Natural killer cell (primary cell): ENCODE measurements around the gene MT1A. TPM values are rescaled to one million over a fixed set of nuclear protein-coding genes. Genes with fewer than 3 reads are reported as not detected.

Experiments
- ATAC-seq, 3 donors: fragments of 150-1000 bp in 2 of 3; fragments of 200-7000 bp in 1 of 3; cut with Tn5 transposase; 1 replicate in 1 of 3; 2 replicates in 2 of 3; pipeline ENCODE4 v1.10.0; 2021; ENCODE audit warnings: mild to moderate bottlenecking in 2 of 3, moderate library complexity in 2 of 3
- DNase-seq, 2 donors: peaks; one replicate each; pipeline versions ENCODE4 v3.0.0 to v3.0.0-alpha.2; 2013 to 2021; ENCODE audit warnings: mixed read lengths in 1 of 2
- H3K27ac ChIP-seq: one replicate; pipeline ENCODE4 v1.5.1; 2013; ENCODE audit warnings: mild to moderate bottlenecking, low read length
- H3K27me3 ChIP-seq: one replicate; pipeline ENCODE4 v1.6.1; 2013; ENCODE audit warnings: low read length; ENCODE audit not compliant: control insufficient read depth, insufficient read depth
- H3K36me3 ChIP-seq: one replicate; pipeline ENCODE4 v1.6.1; 2013; ENCODE audit warnings: low read length; ENCODE audit not compliant: control insufficient read depth, insufficient read depth
- H3K4me1 ChIP-seq: one replicate; pipeline ENCODE4 v1.6.1; 2013; ENCODE audit warnings: low read length; ENCODE audit not compliant: control insufficient read depth, insufficient read depth
- H3K4me3 ChIP-seq: one replicate; pipeline ENCODE4 v1.5.1; 2013; ENCODE audit warnings: low read length
- H3K9me3 ChIP-seq: one replicate; pipeline ENCODE4 v1.6.1; 2013; ENCODE audit warnings: low read length; ENCODE audit not compliant: control insufficient read depth, insufficient read depth
- H3K27ac Mint-ChIP-seq, 2 donors: one replicate each; pipeline ENCODE4 v1.8.0; 2022; ENCODE audit warnings: mild to moderate bottlenecking in 2 of 2, mixed read lengths in 2 of 2, moderate library complexity in 1 of 2
- H3K27me3 Mint-ChIP-seq, 2 donors: one replicate each; pipeline ENCODE4 v1.8.0; 2022; ENCODE audit warnings: low read depth in 2 of 2, mixed read lengths in 2 of 2
- H3K36me3 Mint-ChIP-seq: one replicate; pipeline ENCODE4 v1.8.0; 2022; ENCODE audit warnings: mixed read lengths
- H3K4me1 Mint-ChIP-seq, 2 donors: one replicate each; pipeline ENCODE4 v1.8.0; 2022; ENCODE audit warnings: mixed read lengths in 2 of 2
- H3K4me3 Mint-ChIP-seq: one replicate; pipeline ENCODE4 v1.8.0; 2022; ENCODE audit warnings: mild to moderate bottlenecking, moderate library complexity, mixed read lengths
- H3K9me3 Mint-ChIP-seq, 2 donors: one replicate each; pipeline ENCODE4 v1.8.0; 2022; ENCODE audit warnings: mixed read lengths in 2 of 2
- CTCF ChIP-seq: fragments of 200-600 bp; IDR thresholded peaks from one replicate; pipeline ENCODE4 v1.8.0; 2022; ENCODE audit warnings: antibody characterized with exemption
- WGBS: methylation state at CpG from one replicate; pipeline ENCODE4 v1.1.7; 2013; ENCODE audit warnings: missing lambda C conversion rate; ENCODE audit not compliant: insufficient coverage; 5-methylcytosine and 5-hydroxymethylcytosine counted together
- intact Hi-C: fragments of 100-400 bp; cut with micrococcal nuclease; formaldehyde crosslinking; loops from one replicate; pipeline ENCODE4 v1.14.2; 2022
- total RNA-seq, 4 donors: library from RNA; stranded (reverse); fragments of 120-200 nt in 1 of 4; gene quantifications; one replicate each; pipeline versions ENCODE4 v1.2.3 to v1.2.4, GENCODE V29; 2013 to 2022

MT1A gene
- total RNA-seq, 3 donors from 2014 or later (not counting 1 experiment from before 2014, with no cell fraction given) = not detected

GRCh38 chr16:56688762-56689161 is 50.3 kb downstream of the MT1A start:
- H3K36me3 ChIP-seq = no peaks in the 10 kb centered on the region
- no peak overlapping the region for H3K4me3 ChIP-seq
- H3K27ac Mint-ChIP-seq = no peak overlapping the region
- ATAC-seq (no peak), DNase-seq (no peak)
- H3K4me3 Mint-ChIP-seq = no peak overlapping the region
- intact Hi-C loops = no loop called here
- no peaks in the 10 kb centered on the region for H3K4me1 ChIP-seq
- H3K27me3 ChIP-seq = no peaks in the 10 kb centered on the region
- WGBS = 52% methylated on average over 1 of the region's 1 CpG
- H3K4me1 Mint-ChIP-seq = no peaks in the 10 kb centered on the region
- TF ChIP-seq CTCF = no peak
- H3K9me3 ChIP-seq = no peaks in the 10 kb centered on the region
- peaks cover 7 to 20% of the 10 kb centered on the region in 2 donors for H3K27me3 Mint-ChIP-seq
- no peaks in the 10 kb centered on the region for H3K36me3 Mint-ChIP-seq
- H3K9me3 Mint-ChIP-seq = no peaks in the 10 kb centered on the region
- H3K27ac ChIP-seq = no peak overlapping the region

- intact Hi-C loops = no loop called here
Observed at GRCh38 chr16:56689171-56689570, 50.7 kb downstream of the MT1A start.

More at GRCh38 chr16:56689171-56689570, 50.7 kb downstream of the MT1A start:
- H3K4me1 ChIP-seq = no peaks in the 10 kb centered on the region
- Mint-ChIP-seq H3K9me3 (no peaks in the 10 kb centered on the region), H3K27ac (no peak overlapping the region), H3K27me3 (peaks cover 7 to 20% of the 10 kb centered on the region in 2 donors), H3K36me3 (no peaks in the 10 kb centered on the region), H3K4me1 (no peaks in the 10 kb centered on the region), H3K4me3 (no peak overlapping the region)
- H3K9me3 ChIP-seq = no peaks in the 10 kb centered on the region
- 82% methylated on average over 3 of the region's 3 CpGs for WGBS
- no peak overlapping the region for H3K27ac ChIP-seq
- ATAC-seq (no peak), DNase-seq (no peak)
- TF ChIP-seq CTCF = no peak
- no peaks in the 10 kb centered on the region for H3K36me3 ChIP-seq
- H3K4me3 ChIP-seq = no peak overlapping the region
- no peaks in the 10 kb centered on the region for H3K27me3 ChIP-seq

Other genes with a start within 250 kb of the MT1A start
- 10 to 100 TPM; 58.4 to 87.1 (median 71.7) TPM for gene AMFR, start 213.1 kb upstream of the MT1A start, total RNA-seq
- gene NUDT21, start 187.3 kb upstream of the MT1A start, total RNA-seq = 100 to 1,000 TPM in 1 of 3 donors, 10 to 100 TPM in 2; 78.1 to 108 (median 90.0) TPM
- 10 to 100 TPM; 12.7 to 20.6 (median 13.1) TPM for gene OGFOD1, start 187.1 kb upstream of the MT1A start, total RNA-seq
- 10 to 100 TPM; 36.8 to 40.3 (median 38.2) TPM for gene BBS2, start 118.6 kb upstream of the MT1A start, total RNA-seq
- gene MT4, start 73.6 kb upstream of the MT1A start, total RNA-seq = not detected
- not detected for gene MT3, start 49.1 kb upstream of the MT1A start, total RNA-seq
- gene MT2A, start 30.1 kb upstream of the MT1A start, total RNA-seq = 10 to 100 TPM; 33.0 to 81.5 (median 70.6) TPM
- 1 to 10 TPM in 1 of 3 donors, under 1 TPM in 1, not detected in 1; 0.40 to 3.2 TPM for gene MT1E, start 12.9 kb upstream of the MT1A start, total RNA-seq
- gene MT1M, start 6.0 kb upstream of the MT1A start, total RNA-seq = not detected
- gene MT1B, start 13.2 kb downstream of the MT1A start, total RNA-seq = not detected
- 1 to 10 TPM; 3.8 to 8.0 (median 5.4) TPM for gene MT1F, start 19.3 kb downstream of the MT1A start, total RNA-seq
- gene MT1G, start 29.4 kb downstream of the MT1A start, total RNA-seq = 1 to 10 TPM in 1 of 3 donors, under 1 TPM in 1, not detected in 1; 0.80 to 1.5 TPM
- gene MT1H, start 31.1 kb downstream of the MT1A start, total RNA-seq = not detected
- gene MT1X, start 43.8 kb downstream of the MT1A start, total RNA-seq = 10 to 100 TPM; 17.6 to 23.1 (median 20.0) TPM
- gene NUP93, start 91.5 kb downstream of the MT1A start, total RNA-seq = 10 to 100 TPM; 83.7 to 88.8 (median 87.9) TPM
- not detected for gene SLC12A3, start 226.5 kb downstream of the MT1A start, total RNA-seq